Sigmoid colon (tissue), 4 donors: ENCODE results near the gene IL21R.

ENCODE experiments used
- POLR2AphosphoS5 ChIP-seq, 4 donors: sonication (generic); formaldehyde crosslinking; IDR thresholded peaks; one replicate each; pipeline ENCODE4 v1.6.1; 2017; ENCODE audit warnings: antibody characterized with exemption in 4 of 4
- TF ChIP-seq, protein P1 (sequence below), 4 experiments: fragments of 450-650 bp in 3 of 4; fragments of 200-600 bp in 1 of 4; IDR thresholded peaks; one replicate each; pipeline ENCODE4 v1.5.1; 2016 to 2019; ENCODE audit warnings: antibody characterized with exemption in 4 of 4, mild to moderate bottlenecking in 3 of 4, moderate library complexity in 2 of 4

DNA sequence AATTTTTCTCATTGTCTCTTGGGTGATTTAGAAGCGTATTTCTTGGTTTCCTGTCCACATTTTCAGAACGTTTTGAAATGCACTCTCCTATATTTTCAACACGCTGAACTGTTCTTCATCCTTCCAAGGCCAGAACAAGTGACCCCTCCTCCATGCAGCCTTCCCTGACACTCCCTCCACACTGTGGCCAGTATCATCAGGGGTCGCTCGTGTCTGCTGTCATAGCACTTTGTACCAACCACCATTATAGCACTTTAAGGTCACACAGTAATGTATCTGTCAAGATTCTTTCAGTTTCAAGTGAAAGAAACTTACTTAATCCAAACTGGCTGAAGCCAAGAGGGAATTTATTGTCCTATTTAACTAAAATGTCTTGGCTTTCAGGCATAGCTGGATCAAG is 17.5 kb upstream of the IL21R start:
- TF ChIP-seq, protein P1, sequence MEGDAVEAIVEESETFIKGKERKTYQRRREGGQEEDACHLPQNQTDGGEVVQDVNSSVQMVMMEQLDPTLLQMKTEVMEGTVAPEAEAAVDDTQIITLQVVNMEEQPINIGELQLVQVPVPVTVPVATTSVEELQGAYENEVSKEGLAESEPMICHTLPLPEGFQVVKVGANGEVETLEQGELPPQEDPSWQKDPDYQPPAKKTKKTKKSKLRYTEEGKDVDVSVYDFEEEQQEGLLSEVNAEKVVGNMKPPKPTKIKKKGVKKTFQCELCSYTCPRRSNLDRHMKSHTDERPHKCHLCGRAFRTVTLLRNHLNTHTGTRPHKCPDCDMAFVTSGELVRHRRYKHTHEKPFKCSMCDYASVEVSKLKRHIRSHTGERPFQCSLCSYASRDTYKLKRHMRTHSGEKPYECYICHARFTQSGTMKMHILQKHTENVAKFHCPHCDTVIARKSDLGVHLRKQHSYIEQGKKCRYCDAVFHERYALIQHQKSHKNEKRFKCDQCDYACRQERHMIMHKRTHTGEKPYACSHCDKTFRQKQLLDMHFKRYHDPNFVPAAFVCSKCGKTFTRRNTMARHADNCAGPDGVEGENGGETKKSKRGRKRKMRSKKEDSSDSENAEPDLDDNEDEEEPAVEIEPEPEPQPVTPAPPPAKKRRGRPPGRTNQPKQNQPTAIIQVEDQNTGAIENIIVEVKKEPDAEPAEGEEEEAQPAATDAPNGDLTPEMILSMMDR (IDR thresholded peaks at IDR 0.05) = no peak
- no peak for TF ChIP-seq POLR2AphosphoS5 (IDR thresholded peaks at IDR 0.05)
